B cell (primary cell): ENCODE results near the gene SF3B6. TPM values are rescaled to one million over a fixed set of nuclear protein-coding genes. Genes with fewer than 3 reads are reported as not detected.

Source experiments
- ATAC-seq: fragments of 200-7000 bp; cut with Tn5 transposase; one replicate; pipeline ENCODE4 v1.10.0; 2021; ENCODE audit warnings: low read depth, mild to moderate bottlenecking, moderate number of reproducible peaks, moderate library complexity
- CTCF ChIA-PET: fragments of 350-600 bp; sonication (Branson Sonifier 250); formaldehyde crosslinking; loops from one replicate; lab custom pipeline; 2021; ENCODE audit warnings: antibody characterized with exemption, inconsistent platforms; lab: Charles Lee
- POLR2A ChIA-PET: fragments of 350-600 bp; sonication (Branson Sonifier 250); formaldehyde crosslinking; loops from one replicate; lab custom pipeline; 2021; ENCODE audit warnings: antibody characterized with exemption; lab: Charles Lee
- DNase-seq: peaks from one replicate; pipeline ENCODE4 v3.0.0; 2013
- H2AFZ ChIP-seq: 2 replicates; pipeline ENCODE4 v1.6.1; 2012; ENCODE audit warnings: mild to moderate bottlenecking, low read depth, low read length; ENCODE audit not compliant: insufficient read depth, poor library complexity, severe bottlenecking
- H3K27ac ChIP-seq, 2 donors: 1 replicate in 1 of 2; 2 replicates in 1 of 2; pipeline ENCODE4 v1.5.1; 2012 to 2013; ENCODE audit warnings: low read length in 2 of 2, mild to moderate bottlenecking in 2 of 2, moderate library complexity in 1 of 2
- H3K27me3 ChIP-seq, 4 experiments: fragments of 200-600 bp in 1 of 4; sonication (generic) in 1 of 4; replicated peaks in 1 of 4; 1 replicate in 2 of 4; 2 replicates in 2 of 4; pipeline versions ENCODE4 v1.6.1 to v1.7.0; 2013 to 2016; ENCODE audit warnings: low read length in 3 of 4, mild to moderate bottlenecking in 2 of 4, mixed read lengths in 1 of 4, moderate library complexity in 1 of 4; ENCODE audit not compliant: insufficient read depth in 4 of 4, control insufficient read depth in 3 of 4; ENCODE audit errors: control extremely low read depth in 1 of 4
- H3K36me3 ChIP-seq, 2 experiments: replicated peaks in 1 of 2; 1 replicate in 1 of 2; 2 replicates in 1 of 2; pipeline versions ENCODE4 v1.6.1 to v1.7.1; 2013; ENCODE audit warnings: low read length in 1 of 2; ENCODE audit not compliant: insufficient read depth in 2 of 2, control insufficient read depth in 1 of 2; ENCODE audit errors: control extremely low read depth in 1 of 2, extremely low read depth in 1 of 2
- H3K4me1 ChIP-seq, 2 donors: fragments of 200-600 bp in 1 of 2; sonication (generic) in 1 of 2; 1 replicate in 1 of 2; 2 replicates in 1 of 2; pipeline versions ENCODE4 v1.5.1 to v1.6.1; 2013 to 2017; ENCODE audit warnings: low read length in 2 of 2; ENCODE audit not compliant: control insufficient read depth in 2 of 2, insufficient read depth in 2 of 2
- H3K4me2 ChIP-seq: replicated peaks from 2 replicates; pipeline ENCODE3; 2012; ENCODE audit warnings: mild to moderate bottlenecking, low read depth, low read length; ENCODE audit not compliant: poor library complexity, severe bottlenecking
- H3K4me3 ChIP-seq, 5 experiments: fragments of 200-600 bp in 1 of 5; sonication (generic) in 1 of 5; 1 replicate in 3 of 5; 2 replicates in 2 of 5; pipeline versions ENCODE4 v1.5.1 to v1.7.0; 2011 to 2016; ENCODE audit warnings: low read length in 4 of 5, mild to moderate bottlenecking in 4 of 5, low read depth in 2 of 5, control low read depth in 1 of 5, moderate library complexity in 1 of 5; ENCODE audit not compliant: insufficient read depth in 1 of 5; ENCODE audit errors: control extremely low read depth in 1 of 5, extremely low read depth in 1 of 5
- H3K79me2 ChIP-seq: fragments of 200-600 bp; sonication (generic); one replicate; pipeline ENCODE4 v1.6.0; 2016; ENCODE audit warnings: low read length; ENCODE audit not compliant: control insufficient read depth, insufficient read depth
- H3K9ac ChIP-seq: fragments of 200-600 bp; sonication (generic); 2 replicates; pipeline ENCODE4 v1.6.1; 2017; ENCODE audit warnings: mild to moderate bottlenecking, low read length, moderate library complexity
- H3K9me3 ChIP-seq, 3 donors: one replicate each; pipeline versions ENCODE4 v1.6.1 to v1.7.1; 2013; ENCODE audit warnings: low read length in 2 of 3; ENCODE audit not compliant: control insufficient read depth in 2 of 3, insufficient read depth in 1 of 3; ENCODE audit errors: control extremely low read depth in 1 of 3
- H4K20me1 ChIP-seq: 2 replicates; pipeline ENCODE4 v1.6.0; 2012; ENCODE audit warnings: mild to moderate bottlenecking, low read length; ENCODE audit not compliant: insufficient read depth, control insufficient read depth, poor library complexity, severe bottlenecking
- H3K27ac Mint-ChIP-seq: one replicate; pipeline ENCODE4 v1.8.0; 2021; ENCODE audit warnings: mixed read lengths
- H3K27me3 Mint-ChIP-seq: one replicate; pipeline ENCODE4 v1.8.0; 2021; ENCODE audit warnings: mixed read lengths
- H3K4me1 Mint-ChIP-seq: one replicate; pipeline ENCODE4 v1.8.0; 2021; ENCODE audit warnings: mixed read lengths
- H3K4me3 Mint-ChIP-seq: one replicate; pipeline ENCODE4 v1.8.0; 2021; ENCODE audit warnings: mixed read lengths
- H3K9me3 Mint-ChIP-seq: one replicate; pipeline ENCODE4 v1.8.0; 2022; ENCODE audit warnings: mixed read lengths; ENCODE audit not compliant: insufficient read depth
- EZH2 ChIP-seq: IDR thresholded peaks from 2 replicates; pipeline ENCODE4 v1.6.1; 2012; ENCODE audit warnings: borderline replicate concordance, low read depth, mild to moderate bottlenecking, moderate library complexity, low read length; ENCODE audit not compliant: insufficient read depth, poor library complexity, severe bottlenecking
- WGBS: methylation state at CpG from one replicate; pipeline ENCODE4 v1.1.5; 2013; ENCODE audit warnings: missing lambda C conversion rate; ENCODE audit not compliant: insufficient coverage; 5-methylcytosine and 5-hydroxymethylcytosine counted together
- intact Hi-C: fragments of 100-400 bp; cut with micrococcal nuclease; formaldehyde crosslinking; loops from one replicate; pipeline ENCODE4 v1.10.0; 2022
- polyA plus RNA-seq: library from polyadenylated mRNA; depleted of rRNA; stranded (reverse); fragments of >200 nt; gene quantifications from 2 replicates; pipeline ENCODE4 v1.2.3, GENCODE V29; 2012
- total RNA-seq, 2 donors: library from RNA; stranded (reverse); fragments of 120-200 nt in 1 of 2; gene quantifications; 1 replicate in 1 of 2; 2 replicates in 1 of 2; pipeline versions ENCODE4 v1.2.3 to v1.2.4, GENCODE V29; 2013 to 2022
- TF ChIP-seq, protein P1 (sequence below): fragments of 200-600 bp; IDR thresholded peaks from one replicate; pipeline ENCODE4 v1.8.0; 2022; ENCODE audit warnings: antibody characterized with exemption, mild to moderate bottlenecking

The SF3B6 gene
- total and polyA plus RNA-seq, 2 donors (not counting 1 experiment from before 2014, with no cell fraction given) = 47.2 to 48.4 TPM

GRCh38 chr2:24019729-24020128 lies 56.4 kb downstream of the SF3B6 start:
- H3K4me3 ChIP-seq = no peak overlapping the region
- Mint-ChIP-seq H3K4me3 (no peak overlapping the region), H3K4me1 (no peaks in the 10 kb centered on the region), H3K9me3 (no peaks in the 10 kb centered on the region), H3K27ac (no peak overlapping the region), H3K27me3 (no peaks in the 10 kb centered on the region)
- no peak overlapping the region for H3K9ac ChIP-seq
- H3K27me3 ChIP-seq = no peaks in the 10 kb centered on the region
- TF ChIP-seq, protein P1, sequence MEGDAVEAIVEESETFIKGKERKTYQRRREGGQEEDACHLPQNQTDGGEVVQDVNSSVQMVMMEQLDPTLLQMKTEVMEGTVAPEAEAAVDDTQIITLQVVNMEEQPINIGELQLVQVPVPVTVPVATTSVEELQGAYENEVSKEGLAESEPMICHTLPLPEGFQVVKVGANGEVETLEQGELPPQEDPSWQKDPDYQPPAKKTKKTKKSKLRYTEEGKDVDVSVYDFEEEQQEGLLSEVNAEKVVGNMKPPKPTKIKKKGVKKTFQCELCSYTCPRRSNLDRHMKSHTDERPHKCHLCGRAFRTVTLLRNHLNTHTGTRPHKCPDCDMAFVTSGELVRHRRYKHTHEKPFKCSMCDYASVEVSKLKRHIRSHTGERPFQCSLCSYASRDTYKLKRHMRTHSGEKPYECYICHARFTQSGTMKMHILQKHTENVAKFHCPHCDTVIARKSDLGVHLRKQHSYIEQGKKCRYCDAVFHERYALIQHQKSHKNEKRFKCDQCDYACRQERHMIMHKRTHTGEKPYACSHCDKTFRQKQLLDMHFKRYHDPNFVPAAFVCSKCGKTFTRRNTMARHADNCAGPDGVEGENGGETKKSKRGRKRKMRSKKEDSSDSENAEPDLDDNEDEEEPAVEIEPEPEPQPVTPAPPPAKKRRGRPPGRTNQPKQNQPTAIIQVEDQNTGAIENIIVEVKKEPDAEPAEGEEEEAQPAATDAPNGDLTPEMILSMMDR = no peak
- no peak for TF ChIP-seq EZH2
- ATAC-seq (no peak), DNase-seq (no peak)
- CTCF ChIA-PET = interaction anchor here (0.9 kb wide), 1 partner anchor 65 kb away, joined by 3 read pairs; the partner anchor contains the start of gene TP53I3
- H3K4me1 ChIP-seq = no peaks in the 10 kb centered on the region
- POLR2A ChIA-PET = no interaction called here
- 100% methylated on average over 2 of the region's 5 CpGs for WGBS
- intact Hi-C loops = no loop called here
- H3K27ac ChIP-seq = no peak overlapping the region
- H3K36me3 ChIP-seq = peaks cover 2 to 11% of the 10 kb centered on the region in 2 experiments
- no peaks in the 10 kb centered on the region for H4K20me1 ChIP-seq
- H3K9me3 ChIP-seq = no peaks in the 10 kb centered on the region
- no peak overlapping the region for H2AFZ ChIP-seq
- H3K4me2 ChIP-seq = no peak overlapping the region
- H3K79me2 ChIP-seq = no peaks in the 10 kb centered on the region

DNA sequence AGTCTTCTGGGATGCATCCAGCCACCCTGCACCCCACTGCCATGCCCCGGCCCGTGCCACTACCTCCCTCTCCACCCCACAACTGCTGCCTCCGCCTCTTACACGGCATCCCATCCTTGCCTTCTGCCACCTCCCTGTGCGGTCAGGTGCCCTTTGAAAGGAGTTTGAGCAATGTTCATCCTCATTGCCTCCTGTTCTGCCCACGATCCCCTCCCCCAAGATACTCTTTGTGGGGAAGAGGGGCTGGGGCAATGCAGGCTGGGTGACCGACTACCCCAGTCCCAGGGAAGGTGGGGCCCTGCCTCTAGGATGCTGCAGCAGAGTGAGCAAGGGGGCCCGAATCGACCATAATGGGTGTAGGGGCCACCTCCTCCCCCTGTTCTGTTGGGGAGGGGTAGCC lies 57.9 kb downstream of the SF3B6 start:
- Histone ChIP-seq H3K79me2 (no peaks in the 10 kb centered on the region), H2AFZ (no peak overlapping the region), H3K27ac (no peak overlapping the region), H3K9ac (no peak overlapping the region), H3K36me3 (peaks cover 2 to 7% of the 10 kb centered on the region in 2 experiments), H3K9me3 (no peaks in the 10 kb centered on the region), H4K20me1 (no peaks in the 10 kb centered on the region), H3K27me3 (no peaks in the 10 kb centered on the region), H3K4me3 (no peak overlapping the region), H3K4me2 (no peak overlapping the region), H3K4me1 (no peaks in the 10 kb centered on the region)
- no peak for TF ChIP-seq EZH2
- TF ChIP-seq, protein P1 = no peak
- intact Hi-C loops = no loop called here
- DNase-seq (no peak), ATAC-seq (no peak)
- peaks cover 4% of the 10 kb centered on the region for H3K27me3 Mint-ChIP-seq
- no peaks in the 10 kb centered on the region for H3K9me3 Mint-ChIP-seq
- no peaks in the 10 kb centered on the region for H3K4me1 Mint-ChIP-seq
- H3K4me3 Mint-ChIP-seq = no peak overlapping the region
- WGBS = 94% methylated on average over 5 of the region's 9 CpGs
- POLR2A ChIA-PET = no interaction called here
- H3K27ac Mint-ChIP-seq = no peak overlapping the region
- CTCF ChIA-PET = no interaction called here
